Right lobe of liver (tissue), 4 donors: Measurements from ENCODE around the gene INPP5J.

ENCODE experiments used
- CTCF ChIP-seq, 4 donors: fragments of 200-600 bp in 3 of 4; fragments of 450-650 bp in 1 of 4; IDR thresholded peaks; one replicate each; pipeline versions ENCODE4 v1.5.1 to v1.8.0; 2016 to 2022; ENCODE audit warnings: antibody characterized with exemption in 4 of 4, mild to moderate bottlenecking in 2 of 4
- POLR2A ChIP-seq: fragments of 450-650 bp; IDR thresholded peaks from one replicate; pipeline ENCODE4 v1.6.1; 2017; ENCODE audit warnings: antibody characterized with exemption, mild to moderate bottlenecking
- donor health status: DM: no; HTN: no; CAD: no.
- donor health status: DM: no; HTN: no; CAD: no.
- donor health status: DM: no; HTN: yes; CAD: no.

GRCh38 chr22:31079095-31079642 lies 43.6 kb upstream of the INPP5J start:
- TF ChIP-seq POLR2A: no peak
- no peak for TF ChIP-seq CTCF (IDR thresholded peaks at IDR 0.05)
